ENCODE results near the gene ATP1A2.

DNA sequence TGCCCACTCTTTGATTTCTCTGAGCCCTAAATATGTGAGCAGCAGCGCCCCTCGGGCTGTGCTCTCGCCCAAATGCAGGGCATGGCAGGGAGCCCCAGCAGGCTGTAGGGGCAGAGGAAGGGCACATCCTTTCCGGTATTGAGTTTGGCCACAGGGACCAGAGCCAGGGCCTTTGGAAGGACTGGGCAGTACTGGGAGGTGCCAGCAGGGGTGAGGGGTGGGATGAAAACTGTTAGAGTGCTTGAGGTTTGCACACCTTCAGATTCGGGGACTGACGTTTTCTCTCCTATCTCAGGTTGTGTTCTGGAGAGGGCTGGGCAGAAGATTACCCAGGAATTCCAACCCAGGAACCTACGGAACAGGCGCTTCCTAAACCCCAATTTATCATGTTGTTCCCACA is 2.2 kb upstream of the ATP1A2 start:
- TF ChIP-seq POLR2AphosphoS5 (IDR thresholded peaks at IDR 0.05; ENCODE audit: insufficient read depth, low read depth, low read length): no peak
- no peak for TF ChIP-seq POLR2A (IDR thresholded peaks at IDR 0.05; ENCODE audit: low read depth, low read length)
- TF ChIP-seq, protein P1, sequence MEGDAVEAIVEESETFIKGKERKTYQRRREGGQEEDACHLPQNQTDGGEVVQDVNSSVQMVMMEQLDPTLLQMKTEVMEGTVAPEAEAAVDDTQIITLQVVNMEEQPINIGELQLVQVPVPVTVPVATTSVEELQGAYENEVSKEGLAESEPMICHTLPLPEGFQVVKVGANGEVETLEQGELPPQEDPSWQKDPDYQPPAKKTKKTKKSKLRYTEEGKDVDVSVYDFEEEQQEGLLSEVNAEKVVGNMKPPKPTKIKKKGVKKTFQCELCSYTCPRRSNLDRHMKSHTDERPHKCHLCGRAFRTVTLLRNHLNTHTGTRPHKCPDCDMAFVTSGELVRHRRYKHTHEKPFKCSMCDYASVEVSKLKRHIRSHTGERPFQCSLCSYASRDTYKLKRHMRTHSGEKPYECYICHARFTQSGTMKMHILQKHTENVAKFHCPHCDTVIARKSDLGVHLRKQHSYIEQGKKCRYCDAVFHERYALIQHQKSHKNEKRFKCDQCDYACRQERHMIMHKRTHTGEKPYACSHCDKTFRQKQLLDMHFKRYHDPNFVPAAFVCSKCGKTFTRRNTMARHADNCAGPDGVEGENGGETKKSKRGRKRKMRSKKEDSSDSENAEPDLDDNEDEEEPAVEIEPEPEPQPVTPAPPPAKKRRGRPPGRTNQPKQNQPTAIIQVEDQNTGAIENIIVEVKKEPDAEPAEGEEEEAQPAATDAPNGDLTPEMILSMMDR (IDR thresholded peaks at IDR 0.05; ENCODE audit: extremely low read depth in 1 of 2, insufficient read depth in 1 of 2, low read depth in 1 of 2, low read length in 2 of 2): no peak
- no peak for TF ChIP-seq EZH2 (IDR thresholded peaks at IDR 0.05; ENCODE audit: borderline replicate concordance, low read depth, low read length, severe bottlenecking)
- TF ChIP-seq GATA2 (IDR thresholded peaks at IDR 0.05; ENCODE audit: insufficient read depth, insufficient read length, low read depth, low read length): no peak
- TF ChIP-seq, protein P2, sequence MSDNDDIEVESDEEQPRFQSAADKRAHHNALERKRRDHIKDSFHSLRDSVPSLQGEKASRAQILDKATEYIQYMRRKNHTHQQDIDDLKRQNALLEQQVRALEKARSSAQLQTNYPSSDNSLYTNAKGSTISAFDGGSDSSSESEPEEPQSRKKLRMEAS (IDR thresholded peaks at IDR 0.05; ENCODE audit: insufficient read depth, insufficient read length): no peak
- TF ChIP-seq FOS (IDR thresholded peaks at IDR 0.05; ENCODE audit: borderline replicate concordance, insufficient read depth, low read length): no peak
- TF ChIP-seq JUN (IDR thresholded peaks at IDR 0.05; ENCODE audit: borderline replicate concordance, insufficient read depth, insufficient read length, low read depth): no peak

Measured in endothelial cell of umbilical vein (primary cell).